ENCODE data around the gene PLCG2. TPM values are rescaled to one million over a fixed set of nuclear protein-coding genes. Genes with fewer than 3 reads are reported as not detected.

PLCG2 gene
- total and polyA plus RNA-seq, 2 of the 8 experiments (the other 6 are each of a cell fraction or from before 2014, with no cell fraction given): 6.1 to 6.9 TPM

DNA sequence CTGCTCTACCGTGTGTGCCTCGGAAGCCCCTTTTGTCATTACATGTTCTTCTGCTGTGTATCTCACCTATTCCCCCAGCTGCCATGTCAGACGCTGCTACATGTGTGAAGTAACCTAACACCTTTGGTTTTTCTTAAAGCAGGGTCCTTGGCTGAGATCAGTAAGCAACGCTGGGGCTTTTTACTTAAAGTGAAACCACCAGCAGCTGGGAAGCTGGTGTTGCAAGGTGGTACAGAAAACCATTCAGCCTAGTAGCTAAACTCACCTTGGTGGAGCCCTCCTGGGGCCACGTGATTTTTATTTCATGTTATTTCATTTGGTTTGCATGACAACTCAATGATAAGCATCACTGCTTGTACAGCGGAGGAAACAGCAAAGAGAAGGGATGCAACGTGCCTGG lies 62.6 kb downstream of the PLCG2 start:
- no peak overlapping the region for H2AK5ac ChIP-seq (ENCODE audit: low read depth, low read length)
- no peaks in the 10 kb centered on the region for H3K79me1 ChIP-seq (ENCODE audit: low read depth, low read length)
- no peaks in the 10 kb centered on the region for H3K9me3 ChIP-seq (ENCODE audit: insufficient read depth in 2 of 2, low read depth in 1 of 2, low read length in 1 of 2)
- H4K8ac ChIP-seq (ENCODE audit: extremely low read depth, insufficient read depth, low read length): no peak overlapping the region
- WGBS, 2 experiments (ENCODE audit: extremely low coverage in 1 of 2, insufficient coverage in 1 of 2, insufficient read length in 1 of 2, insufficient replicate concordance in 2 of 2, low coverage in 1 of 2, low lambda C conversion rate in 2 of 2, missing lambda C conversion rate in 1 of 2): 92% methylated on average over 7 of the region's 7 CpGs; no CpG with 5 or more reads in 1 of the 2 experiments
- no peak overlapping the region for H2BK5ac ChIP-seq (ENCODE audit: low read depth, low read length)
- no peak overlapping the region for H2BK15ac ChIP-seq (ENCODE audit: low read length)
- H3K4me3 ChIP-seq (ENCODE audit: extremely low read depth in 1 of 4, insufficient read depth in 2 of 4, low read depth in 3 of 4, low read length in 4 of 4): no peak overlapping the region
- ChIA-PET CTCF (ENCODE audit: partially characterized antibody) (interaction anchor here (0.6 to 4.2 kb wide), 19 partner anchors 9 to 130 kb away, joined by 3 to 30 read pairs (median 5); no protein-coding TSS in a partner anchor), POLR2A (ENCODE audit: partially characterized antibody) (interaction anchor here (1.1 to 1.6 kb wide), 3 partner anchors 11 to 61 kb away, joined by 3 to 4 read pairs (median 3); no protein-coding TSS in a partner anchor)
- no peaks in the 10 kb centered on the region; a peak in 1 of 7 replicates for H3K4me1 ChIP-seq (replicated peaks in 1 of 4; ENCODE audit: control insufficient read depth in 3 of 4, insufficient read depth in 4 of 4, low read length in 3 of 4)
- no peak overlapping the region for H3K56ac ChIP-seq (replicated peaks; ENCODE audit: insufficient read length, low read depth, low read length)
- no peaks in the 10 kb centered on the region for H4K20me1 ChIP-seq (replicated peaks in 1 of 2; ENCODE audit: control insufficient read depth in 1 of 2, insufficient read depth in 2 of 2, low read length in 2 of 2)
- H3K36me3 ChIP-seq (ENCODE audit: control insufficient read depth in 2 of 4, insufficient read depth in 4 of 4, low read length in 3 of 4): no peaks in the 10 kb centered on the region
- H3K18ac ChIP-seq (ENCODE audit: extremely low read depth, low read length): no peak overlapping the region; the same call in 1 of the 2 replicates
- H3K9ac ChIP-seq (replicated peaks in 1 of 4; ENCODE audit: extremely low read depth in 1 of 4, low read depth in 3 of 4, low read length in 3 of 4): no peak overlapping the region
- H3K23me2 ChIP-seq (ENCODE audit: low read depth, low read length): no peaks in the 10 kb centered on the region
- H3K4ac ChIP-seq (replicated peaks; ENCODE audit: insufficient read length, low read depth, low read length): no peak overlapping the region
- H3K23ac ChIP-seq (ENCODE audit: insufficient read length): no peak overlapping the region
- FAIRE-seq: no peak
- H2BK12ac ChIP-seq (ENCODE audit: low read depth, low read length): no peak overlapping the region
- H3K79me2 ChIP-seq (ENCODE audit: control insufficient read depth in 1 of 2, insufficient read depth in 2 of 2, low read length in 2 of 2): no peaks in the 10 kb centered on the region
- H2BK120ac ChIP-seq (replicated peaks; ENCODE audit: low read depth, low read length): no peak overlapping the region
- H2BK20ac ChIP-seq (ENCODE audit: low read length): no peak overlapping the region
- no peak overlapping the region for H3K14ac ChIP-seq (ENCODE audit: insufficient read length)
- H3K4me2 ChIP-seq (ENCODE audit: insufficient read depth in 1 of 2, low read depth in 2 of 2, low read length in 2 of 2): no peak overlapping the region
- no peak overlapping the region for H4K91ac ChIP-seq (replicated peaks; ENCODE audit: insufficient read length, low read length)
- H3K27ac ChIP-seq (ENCODE audit: low read depth, low read length): no peak overlapping the region
- no peak overlapping the region for H4K5ac ChIP-seq (ENCODE audit: insufficient read length, low read depth, low read length)
- H3K27me3 ChIP-seq (replicated peaks in 1 of 4; ENCODE audit: control insufficient read depth in 3 of 4, extremely low read depth in 1 of 4, insufficient read depth in 3 of 4, low read length in 3 of 4): no peaks in the 10 kb centered on the region
- H2AFZ ChIP-seq (ENCODE audit: low read length): no peak overlapping the region
- DNase-seq (ENCODE audit: low read depth in 1 of 2, low spot score in 2 of 2): no peak
- TF ChIP-seq RBBP5 (IDR thresholded peaks at IDR 0.05; ENCODE audit: borderline replicate concordance, low read depth, low read length): no peak
